IMR-90 (cell line): ENCODE results near the gene FNDC1. TPM values are rescaled to one million over a fixed set of nuclear protein-coding genes. Genes with fewer than 3 reads are reported as not detected.

Experiments
- ATAC-seq: fragments of 200-7000 bp; cut with Tn5 transposase; 2 replicates; pipeline ENCODE4 v1.9.1; 2020; ENCODE audit warnings: low read depth, mild to moderate bottlenecking, moderate library complexity
- BruUV-seq: library from RNA; stranded (reverse); fragments of 400-500 nt; replicated peaks from 2 replicates; lab custom pipeline; 2021; lab: Mats Ljungman, UMichigan
- CTCF ChIA-PET: fragments of 300-600 bp; formaldehyde crosslinking; extraction: SDS; loops from one replicate; lab custom pipeline; 2021; ENCODE audit warnings: antibody characterized with exemption; lab: Yijun Ruan, JAX
- POLR2A ChIA-PET: fragments of 300-600 bp; sonication (Branson Sonifier 250); formaldehyde crosslinking; loops from one replicate; lab custom pipeline; 2022; ENCODE audit warnings: antibody characterized with exemption; ENCODE audit not compliant: unreplicated experiment; lab: Charles Lee
- DNase-seq: peaks from one replicate; pipeline ENCODE4 v3.0.0; 2013
- H2AFZ ChIP-seq: replicated peaks from 2 replicates; pipeline ENCODE3; 2013; ENCODE audit warnings: low read length, mild to moderate bottlenecking; ENCODE audit not compliant: poor library complexity
- H2AK5ac ChIP-seq: 2 replicates; pipeline ENCODE4 v1.6.1; 2013; ENCODE audit warnings: low read depth, low read length, inconsistent platforms
- H2AK9ac ChIP-seq: replicated peaks from 2 replicates; pipeline ENCODE3; 2013; ENCODE audit warnings: mild to moderate bottlenecking, low read depth, low read length, moderate library complexity; ENCODE audit not compliant: poor library complexity
- H2BK120ac ChIP-seq: 2 replicates; pipeline ENCODE4 v1.6.1; 2013; ENCODE audit warnings: low read depth, low read length, inconsistent platforms
- H2BK15ac ChIP-seq: 3 replicates; pipeline ENCODE4 v1.6.1; 2013; ENCODE audit warnings: low read depth, low read length, inconsistent platforms
- H2BK20ac ChIP-seq: 2 replicates; pipeline ENCODE4 v1.6.1; 2013; ENCODE audit warnings: low read depth, mild to moderate bottlenecking, inconsistent platforms, low read length, moderate library complexity
- H2BK5ac ChIP-seq: 2 replicates; pipeline ENCODE4 v1.6.1; 2013; ENCODE audit warnings: mild to moderate bottlenecking, low read depth, low read length, inconsistent platforms; ENCODE audit not compliant: poor library complexity, severe bottlenecking
- H3K14ac ChIP-seq: replicated peaks from 2 replicates; pipeline ENCODE4 v1.6.1; 2013; ENCODE audit warnings: low read depth, low read length, inconsistent platforms
- H3K18ac ChIP-seq: 2 replicates; pipeline ENCODE4 v1.6.1; 2013; ENCODE audit warnings: low read depth, low read length, control low read depth
- H3K23ac ChIP-seq: 2 replicates; pipeline ENCODE4 v1.6.1; 2013; ENCODE audit warnings: low read depth, low read length, inconsistent platforms
- H3K27ac ChIP-seq: 2 replicates; pipeline ENCODE4 v1.5.1; 2013; ENCODE audit warnings: mild to moderate bottlenecking, control low read depth, low read length; ENCODE audit not compliant: insufficient read depth
- H3K27me3 ChIP-seq: 2 replicates; pipeline ENCODE4 v1.6.1; 2013; ENCODE audit warnings: low read length; ENCODE audit not compliant: control insufficient read depth, insufficient read depth
- H3K36me3 ChIP-seq: 2 replicates; pipeline ENCODE4 v1.6.1; 2013; ENCODE audit warnings: low read length, mixed read lengths; ENCODE audit not compliant: control insufficient read depth, insufficient read depth
- H3K4ac ChIP-seq: 2 replicates; pipeline ENCODE4 v1.6.1; 2013; ENCODE audit warnings: low read depth, low read length, inconsistent platforms
- H3K4me1 ChIP-seq: 2 replicates; pipeline ENCODE4 v1.6.1; 2013; ENCODE audit warnings: low read length, mixed read lengths; ENCODE audit not compliant: control insufficient read depth, insufficient read depth
- H3K4me2 ChIP-seq: 2 replicates; pipeline ENCODE4 v1.6.1; 2013; ENCODE audit warnings: low read depth, mild to moderate bottlenecking, control low read depth, low read length, moderate library complexity
- H3K4me3 ChIP-seq: 2 replicates; pipeline ENCODE4 v1.5.1; 2013; ENCODE audit warnings: low read depth, mild to moderate bottlenecking, control low read depth, low read length, moderate library complexity; ENCODE audit not compliant: insufficient read depth
- H3K56ac ChIP-seq: 2 replicates; pipeline ENCODE4 v1.6.1; 2013; ENCODE audit warnings: low read length, inconsistent platforms; ENCODE audit not compliant: insufficient read depth; ENCODE audit errors: extremely low read depth
- H3K79me1 ChIP-seq, 2 experiments: 2 replicates each; pipeline ENCODE4 v1.6.1; 2013; ENCODE audit warnings: low read length in 2 of 2, inconsistent platforms in 1 of 2, low read depth in 1 of 2
- H3K9ac ChIP-seq: 2 replicates; pipeline ENCODE4 v1.6.1; 2013; ENCODE audit warnings: low read depth, low read length, control low read depth
- H3K9me1 ChIP-seq: 2 replicates; pipeline ENCODE4 v1.6.1; 2013; ENCODE audit warnings: low read length, inconsistent platforms; ENCODE audit not compliant: insufficient read depth
- H3K9me3 ChIP-seq: 2 replicates; pipeline ENCODE4 v1.6.1; 2013; ENCODE audit warnings: low read length; ENCODE audit not compliant: control insufficient read depth, insufficient read depth
- H4K20me1 ChIP-seq: 2 replicates; pipeline ENCODE4 v1.6.1; 2013; ENCODE audit warnings: low read length, inconsistent platforms; ENCODE audit not compliant: insufficient read depth
- H4K5ac ChIP-seq: 2 replicates; pipeline ENCODE4 v1.6.1; 2013; ENCODE audit warnings: mild to moderate bottlenecking, low read depth, low read length, control low read depth
- H4K8ac ChIP-seq, 2 experiments: 2 replicates each; pipeline ENCODE4 v1.6.1; 2013; ENCODE audit warnings: low read depth in 2 of 2, low read length in 2 of 2, control low read depth in 1 of 2, inconsistent platforms in 1 of 2
- H4K91ac ChIP-seq: 2 replicates; pipeline ENCODE4 v1.6.1; 2013; ENCODE audit warnings: low read depth, low read length, inconsistent platforms; ENCODE audit not compliant: insufficient read depth
- BHLHE40 ChIP-seq: fragments of 150-350 bp; IDR thresholded peaks from 2 replicates; pipeline ENCODE4 v1.6.1; 2016; ENCODE audit warnings: mild to moderate bottlenecking, low read depth, low read length
- MAZ ChIP-seq: IDR thresholded peaks from 2 replicates; pipeline ENCODE4 v1.6.1; 2012; ENCODE audit warnings: low read depth, mild to moderate bottlenecking, low read length, improper control_type of control experiment, moderate library complexity, borderline replicate concordance
- MXI1 ChIP-seq: IDR thresholded peaks from 2 replicates; pipeline ENCODE4 v1.6.1; 2012; ENCODE audit warnings: low read depth, mild to moderate bottlenecking, low read length, moderate library complexity, borderline replicate concordance
- POLR2A ChIP-seq: IDR thresholded peaks from 2 replicates; pipeline ENCODE4 v1.6.1; 2012; ENCODE audit warnings: mild to moderate bottlenecking, low read depth, low read length
- RAD21 ChIP-seq: IDR thresholded peaks from 2 replicates; pipeline ENCODE4 v1.6.1; 2012; ENCODE audit warnings: low read length, improper control_type of control experiment
- SMC3 ChIP-seq: fragments of 150-350 bp; IDR thresholded peaks from 2 replicates; pipeline ENCODE4 v1.6.1; 2016; ENCODE audit warnings: low read depth, mild to moderate bottlenecking, antibody characterized with exemption, low read length, moderate library complexity
- WGBS, 2 experiments: methylation state at CpG; one replicate each; pipeline versions ENCODE4 v1.1.5 to v1.1.7; 2013; ENCODE audit warnings: missing lambda C conversion rate in 2 of 2; ENCODE audit not compliant: insufficient read length in 1 of 2; ENCODE audit errors: extremely low coverage in 2 of 2; 5-methylcytosine and 5-hydroxymethylcytosine counted together
- dilution Hi-C: fragments of 300-500 bp; cut with HindIII; formaldehyde crosslinking; loops from one replicate; pipeline ENCODE4 v1.14.3; 2018; ENCODE audit warnings: low sequenced_read_pairs; ENCODE audit not compliant: unreplicated experiment
- in situ Hi-C: fragments of 300-500 bp; cut with MboI; formaldehyde crosslinking; loops from 3 replicates; pipeline ENCODE4 v1.14.3; 2019; ENCODE audit warnings: low sequenced_read_pairs, inconsistent platforms, mixed read lengths
- intact Hi-C: fragments of 100-400 bp; cut with micrococcal nuclease; formaldehyde crosslinking; loops from 2 replicates; pipeline ENCODE4 v1.10.0; 2022
- polyA plus RNA-seq, 3 experiments: library from polyadenylated mRNA; depleted of rRNA; stranded (reverse); fragments of >200 nt; gene quantifications; 2 replicates each; pipeline ENCODE4 v1.2.3, GENCODE V29; 2012; ENCODE audit warnings: low replicate concordance in 1 of 3
- total RNA-seq: library from RNA; depleted of rRNA; stranded (reverse); fragments of >200 nt; gene quantifications from 2 replicates; pipeline ENCODE4 v1.2.3, GENCODE V29; 2012
- TF ChIP-seq, protein P1 (sequence below): fragments of 150-350 bp; IDR thresholded peaks from 2 replicates; pipeline ENCODE4 v1.6.1; 2016; ENCODE audit warnings: low read depth, mild to moderate bottlenecking, low read length, moderate library complexity, borderline replicate concordance
- TF ChIP-seq, protein P2 (sequence below): conservative IDR thresholded peaks from 2 replicates; pipeline ENCODE4 v1.5.1; 2012; ENCODE audit warnings: mild to moderate bottlenecking, low read depth, low read length, improper control_type of control experiment

Gene FNDC1
- total and polyA plus RNA-seq, 2 of the 4 experiments (the other 2 are of a cell fraction): 0.03 TPM; not detected in 1

DNA sequence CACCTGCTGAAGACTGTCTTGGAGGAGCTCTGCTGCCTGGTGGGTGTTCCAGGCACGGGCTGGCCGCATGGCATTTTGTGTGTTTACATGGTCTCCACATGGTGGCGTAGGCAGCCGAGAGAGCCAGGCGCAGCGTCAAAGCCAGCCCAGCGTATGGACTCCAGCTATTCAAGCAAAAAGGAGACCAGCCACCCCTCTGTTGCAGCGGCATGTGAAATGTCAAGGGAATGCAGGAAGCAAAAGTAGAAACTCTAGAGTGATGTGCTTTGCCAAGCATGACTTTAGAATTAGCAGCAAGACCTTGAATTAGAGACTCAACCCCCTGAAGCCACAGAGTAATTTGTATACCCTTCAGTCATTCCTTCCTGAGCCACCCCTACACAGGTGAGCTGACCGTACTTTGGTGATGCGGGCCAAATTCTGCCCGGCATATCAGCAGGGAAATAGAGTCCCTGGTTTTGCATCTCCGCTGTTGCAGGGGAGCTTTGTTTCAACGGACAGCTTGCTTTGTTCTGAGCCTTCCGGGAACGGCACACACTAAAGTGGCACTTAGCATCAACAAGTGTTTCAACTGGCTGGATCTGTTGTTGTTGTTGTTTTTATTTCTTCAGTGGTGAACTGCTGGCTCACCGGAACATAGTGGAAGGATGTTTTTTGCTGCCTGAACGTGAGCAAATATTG lies 48.5 kb downstream of the FNDC1 start:
- no peak overlapping the region for H3K4me2 ChIP-seq
- H3K27ac ChIP-seq: no peak overlapping the region
- BruUV-seq: no TSS peak
- no peak overlapping the region for H2BK15ac ChIP-seq
- H3K9ac ChIP-seq: no peak overlapping the region
- no peak overlapping the region for H4K8ac ChIP-seq
- dilution Hi-C loops (no loop called here), in situ Hi-C loops (no loop called here), intact Hi-C loops (loop anchor here (1.0 kb wide), 1 partner anchor 437 kb away; no protein-coding TSS in a partner anchor)
- POLR2A ChIA-PET: no interaction called here
- H2BK120ac ChIP-seq: no peak overlapping the region
- no peaks in the 10 kb centered on the region for H3K9me3 ChIP-seq
- no peak overlapping the region for H4K5ac ChIP-seq
- peak; percentile 79 for ATAC-seq
- H3K56ac ChIP-seq: no peak overlapping the region
- no peaks in the 10 kb centered on the region for H4K20me1 ChIP-seq
- TF ChIP-seq POLR2A: no peak
- TF ChIP-seq SMC3: peak; percentile 14; the same call in 1 of the 2 replicates
- TF ChIP-seq, protein P1, sequence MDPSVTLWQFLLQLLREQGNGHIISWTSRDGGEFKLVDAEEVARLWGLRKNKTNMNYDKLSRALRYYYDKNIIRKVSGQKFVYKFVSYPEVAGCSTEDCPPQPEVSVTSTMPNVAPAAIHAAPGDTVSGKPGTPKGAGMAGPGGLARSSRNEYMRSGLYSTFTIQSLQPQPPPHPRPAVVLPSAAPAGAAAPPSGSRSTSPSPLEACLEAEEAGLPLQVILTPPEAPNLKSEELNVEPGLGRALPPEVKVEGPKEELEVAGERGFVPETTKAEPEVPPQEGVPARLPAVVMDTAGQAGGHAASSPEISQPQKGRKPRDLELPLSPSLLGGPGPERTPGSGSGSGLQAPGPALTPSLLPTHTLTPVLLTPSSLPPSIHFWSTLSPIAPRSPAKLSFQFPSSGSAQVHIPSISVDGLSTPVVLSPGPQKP: no peak
- TF ChIP-seq BHLHE40: no peak
- peak; percentile 37; the same call in 1 of the 2 replicates for TF ChIP-seq MXI1
- no peak for TF ChIP-seq MAZ
- TF ChIP-seq, protein P2, sequence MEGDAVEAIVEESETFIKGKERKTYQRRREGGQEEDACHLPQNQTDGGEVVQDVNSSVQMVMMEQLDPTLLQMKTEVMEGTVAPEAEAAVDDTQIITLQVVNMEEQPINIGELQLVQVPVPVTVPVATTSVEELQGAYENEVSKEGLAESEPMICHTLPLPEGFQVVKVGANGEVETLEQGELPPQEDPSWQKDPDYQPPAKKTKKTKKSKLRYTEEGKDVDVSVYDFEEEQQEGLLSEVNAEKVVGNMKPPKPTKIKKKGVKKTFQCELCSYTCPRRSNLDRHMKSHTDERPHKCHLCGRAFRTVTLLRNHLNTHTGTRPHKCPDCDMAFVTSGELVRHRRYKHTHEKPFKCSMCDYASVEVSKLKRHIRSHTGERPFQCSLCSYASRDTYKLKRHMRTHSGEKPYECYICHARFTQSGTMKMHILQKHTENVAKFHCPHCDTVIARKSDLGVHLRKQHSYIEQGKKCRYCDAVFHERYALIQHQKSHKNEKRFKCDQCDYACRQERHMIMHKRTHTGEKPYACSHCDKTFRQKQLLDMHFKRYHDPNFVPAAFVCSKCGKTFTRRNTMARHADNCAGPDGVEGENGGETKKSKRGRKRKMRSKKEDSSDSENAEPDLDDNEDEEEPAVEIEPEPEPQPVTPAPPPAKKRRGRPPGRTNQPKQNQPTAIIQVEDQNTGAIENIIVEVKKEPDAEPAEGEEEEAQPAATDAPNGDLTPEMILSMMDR: peak; percentile 31; the same call in 1 of the 2 replicates
- TF ChIP-seq RAD21: peak; percentile 25; the same call in 1 of the 2 replicates
- no peak overlapping the region for H2AK9ac ChIP-seq
- CTCF ChIA-PET: interaction anchor here (0.6 to 1.4 kb wide), 2 partner anchors 14 to 436 kb away, joined by 3 to 6 read pairs; no protein-coding TSS in a partner anchor
- no peaks in the 10 kb centered on the region for H3K36me3 ChIP-seq
- no peak overlapping the region for H2BK20ac ChIP-seq
- no peak overlapping the region for H2AK5ac ChIP-seq
- peaks cover 6% of the 10 kb centered on the region for H3K27me3 ChIP-seq
- 36% methylated on average over 6 of the region's 17 CpGs; no CpG with 5 or more reads in 1 of the 2 experiments for WGBS, 2 experiments
- peak; percentile 21 for DNase-seq
- no peak overlapping the region for H3K4me3 ChIP-seq
- H3K14ac ChIP-seq: no peak overlapping the region
- H3K18ac ChIP-seq: no peak overlapping the region
- H2AFZ ChIP-seq: peak overlapping the region; percentile 68
- H3K4ac ChIP-seq: no peak overlapping the region
- no peaks in the 10 kb centered on the region for H3K9me1 ChIP-seq
- no peak overlapping the region for H4K91ac ChIP-seq
- H3K79me1 ChIP-seq: no peaks in the 10 kb centered on the region
- H2BK5ac ChIP-seq: no peak overlapping the region
- no peaks in the 10 kb centered on the region for H3K4me1 ChIP-seq
- H3K23ac ChIP-seq: no peak overlapping the region
